Heart left ventricle (tissue), 16 donors: Measurements from ENCODE around the gene FERMT3. TPM values are rescaled to one million over a fixed set of nuclear protein-coding genes. Genes with fewer than 3 reads are reported as not detected.

Source experiments
- ATAC-seq, 4 donors: fragments of 200-7000 bp; cut with Tn5 transposase; one replicate each; pipeline ENCODE4 v1.9.1; 2020 to 2022; ENCODE audit warnings: moderate library complexity in 4 of 4, mild to moderate bottlenecking in 3 of 4, moderate number of reproducible peaks in 1 of 4
- DNase-seq, 5 donors: peaks; one replicate each; pipeline ENCODE4 v3.0.0-alpha.2; 2020
- H3K27ac ChIP-seq, 12 donors: fragments of 200-600 bp; sonication (generic) in 4 of 12; one replicate each; pipeline versions ENCODE4 v1.5.0 to v1.8.0; 2016 to 2022; ENCODE audit warnings: mild to moderate bottlenecking in 2 of 12
- H3K27me3 ChIP-seq, 9 donors: fragments of 200-600 bp; sonication (generic) in 2 of 9; one replicate each; pipeline versions ENCODE4 v1.5.1 to v1.8.0; 2016 to 2022; ENCODE audit warnings: mild to moderate bottlenecking in 3 of 9
- H3K36me3 ChIP-seq, 9 donors: fragments of 200-600 bp; sonication (generic) in 2 of 9; one replicate each; pipeline versions ENCODE4 v1.5.0 to v1.8.0; 2018 to 2022; ENCODE audit warnings: mild to moderate bottlenecking in 2 of 9
- H3K4me1 ChIP-seq, 12 donors: fragments of 200-600 bp; sonication (generic) in 4 of 12; one replicate each; pipeline versions ENCODE4 v1.5.0 to v1.8.0; 2016 to 2022; ENCODE audit warnings: mild to moderate bottlenecking in 3 of 12
- H3K4me3 ChIP-seq, 12 donors: fragments of 200-600 bp; sonication (generic) in 4 of 12; one replicate each; pipeline versions ENCODE4 v1.5.0 to v1.8.0; 2017 to 2022; ENCODE audit warnings: mild to moderate bottlenecking in 9 of 12, moderate library complexity in 4 of 12
- H3K9me3 ChIP-seq, 12 donors: fragments of 200-600 bp; sonication (generic) in 4 of 12; one replicate each; pipeline versions ENCODE4 v1.5.0 to v1.8.0; 2016 to 2022; ENCODE audit warnings: mild to moderate bottlenecking in 1 of 12
- CTCF ChIP-seq, 12 donors: fragments of 200-600 bp; sonication (generic) in 4 of 12; IDR thresholded peaks; one replicate each; pipeline versions ENCODE4 v1.5.0 to v1.8.0; 2018 to 2022; ENCODE audit warnings: antibody characterized with exemption in 12 of 12, mild to moderate bottlenecking in 5 of 12
- POLR2A ChIP-seq, 2 donors: fragments of 450-650 bp; IDR thresholded peaks; one replicate each; pipeline ENCODE4 v1.6.1; 2017; ENCODE audit warnings: antibody characterized with exemption in 2 of 2, mild to moderate bottlenecking in 2 of 2, moderate library complexity in 2 of 2
- WGBS, 4 donors: extraction: QIAGEN DNeasy Blood & Tissue Kit in 2 of 4; methylation state at CpG; one replicate each; pipeline versions ENCODE4 v1.1.5 to v1.1.7; 2013 to 2018; 5-methylcytosine and 5-hydroxymethylcytosine counted together
- intact Hi-C, 10 donors: fragments of 100-400 bp; cut with DNase I; formaldehyde crosslinking; loops; one replicate each; pipeline versions ENCODE4 v1.11.1 to v1.14.2; 2022
- polyA plus RNA-seq, 2 donors: library from polyadenylated mRNA; stranded (reverse); fragments of 200-250 nt; gene quantifications; one replicate each; pipeline ENCODE4 v1.2.3, GENCODE V29; 2013
- total RNA-seq, 9 donors: library from RNA; depleted of rRNA in 2 of 9; stranded (reverse); fragments of >200 nt in 2 of 9; fragmentation: NEBNext Ultra II Directional in 3 of 9; extraction: Animal tissue kit (Norgen Biotek cat#: 25700) in 3 of 9; gene quantifications; one replicate each; pipeline versions ENCODE4 v1.1.0 to v1.2.4, GENCODE V29; 2016 to 2023
- donor health status: ischemic (EF 13 %, LVEDD 7.1; RV severe dilation, severe dysfunction).
- donor health status: healthy with polysubstance abuse.
- donor health status: DM: no; HTN: yes; CAD: no.
- donor health status: DM: no; HTN: no; CAD: no.
- donor health status: ischemic (EF 25% LVEDD 6.9; RV normal size, moderate dysfunction).
- donor health status: ischemic (EF 25% LVEDD 5.7; RV mildly dilated, moderate dysfunction).
- donor health status: healthy.
- donor health status: DM: yes; HTN: yes; CAD: no.
- donor health status: ischemic (EF 35%, LVEDD 5.7; RV mildly dilated, moderate dysfunction).
- donor health status: nonischemic (EF 11% LVEDD 7.7; RV severe dilation, severe dysfunction).
- donor health status: DM: yes; HTN: yes; CAD: no.
- donor health status: PGD.
- donor health status: ischemic (EF 29% LVEDD 5.4; RV normal size, mild dysfunction).
- donor health status: nonischemic (EF 23%, LVEDD 6.1; RV moderate dilation, normal function).

FERMT3 gene
- total and polyA plus RNA-seq, 11 donors: 2.8 to 71.5 (median 5.7) TPM

- ATAC-seq (peak; percentile 69 to 89 (median 88)), DNase-seq (peak; percentile 84 to 92 (median 87))
- no peaks in the 10 kb centered on the region for H3K27me3 ChIP-seq
- intact Hi-C loops: no loop called here
- H3K36me3 ChIP-seq: no peaks in the 10 kb centered on the region
- H3K27ac ChIP-seq: peak within 1 kb of the TSS; percentile 65 to 92 (median 86)
- peaks cover 0 to 29% (median 17%) of the 10 kb centered on the region in 12 donors for H3K4me1 ChIP-seq
- 0 to 4% (median 1%) methylated on average over 20 to 92 of the region's 92 CpGs for WGBS, 4 donors
- H3K4me3 ChIP-seq: peak within 1 kb of the TSS; percentile 59 to 96 (median 79)
- H3K9me3 ChIP-seq: no peaks in the 10 kb centered on the region
- peak; percentile 38 to 82 for TF ChIP-seq POLR2A (IDR thresholded peaks at IDR 0.05)
- TF ChIP-seq CTCF (IDR thresholded peaks at IDR 0.05): no peak
Observed at GRCh38 chr11:64165842-64166635, 40.5 kb upstream of the FERMT3 start, which contains the start of gene MACROD1. MACROD1 (minus strand) TSS chr11:64166113; CDS start chr11:64165994, 119 bp downstream.

- H3K4me1 ChIP-seq: peaks cover 0 to 14% (median 5%) of the 10 kb centered on the region in 12 donors
- WGBS, 4 donors: 88 to 95% (median 92%) methylated on average over 4 of the region's 4 CpGs
- H3K36me3 ChIP-seq: no peaks in the 10 kb centered on the region
- H3K27ac ChIP-seq: no peak overlapping the region
- no peak overlapping the region for H3K4me3 ChIP-seq
- peaks cover 0 to 7% (median 0%) of the 10 kb centered on the region in 12 donors for H3K9me3 ChIP-seq
- TF ChIP-seq CTCF (IDR thresholded peaks at IDR 0.05): no peak
- ATAC-seq: no peak
- DNase-seq: no peak
- H3K27me3 ChIP-seq: no peaks in the 10 kb centered on the region
- intact Hi-C loops: no loop called here
Observed at GRCh38 chr11:64170419-64170818, 36.1 kb upstream of the FERMT3 start.

- Histone ChIP-seq H3K27ac (no peak overlapping the region), H3K9me3 (peaks cover 0 to 7% (median 0%) of the 10 kb centered on the region in 12 donors), H3K27me3 (no peaks in the 10 kb centered on the region), H3K36me3 (no peaks in the 10 kb centered on the region), H3K4me3 (no peak overlapping the region), H3K4me1 (no peaks in the 10 kb centered on the region)
- intact Hi-C loops: no loop called here
- TF ChIP-seq CTCF (IDR thresholded peaks at IDR 0.05): no peak
- TF ChIP-seq POLR2A (IDR thresholded peaks at IDR 0.05): no peak
- DNase-seq: no peak
- peak in 1 of 4 donors; percentile 39 for ATAC-seq
- WGBS, 4 donors: 90 to 91% (median 90%) methylated on average over 4 of the region's 4 CpGs
Observed at GRCh38 chr11:64173616-64174355, 32.7 kb upstream of the FERMT3 start.

- Histone ChIP-seq H3K4me1 (peaks cover 2 to 19% (median 13%) of the 10 kb centered on the region in 12 donors), H3K36me3 (peaks cover 0 to 2% (median 0%) of the 10 kb centered on the region in 9 donors), H3K27ac (no peak overlapping the region), H3K27me3 (no peaks in the 10 kb centered on the region), H3K9me3 (peaks cover 0 to 7% (median 0%) of the 10 kb centered on the region in 12 donors), H3K4me3 (no peak overlapping the region)
- DNase-seq (no peak), ATAC-seq (no peak)
- WGBS, 4 donors: 80 to 91% (median 83%) methylated on average over 8 of the region's 8 CpGs
- intact Hi-C loops: no loop called here
- TF ChIP-seq POLR2A (IDR thresholded peaks at IDR 0.05): no peak
- no peak for TF ChIP-seq CTCF (IDR thresholded peaks at IDR 0.05)
Observed at GRCh38 chr11:64176751-64177150, 29.8 kb upstream of the FERMT3 start.
